ENCODE data around the gene KRT7.
"Not testable (repeated sequence)": the region's sequence is repeated elsewhere in the genome, so short reads cannot be mapped to it uniquely, and the experiment has no call there.

The KRT7 gene

GRCh38 chr12:52254180-52254964 lies 21.3 kb downstream of the KRT7 start:
- Histone ChIP-seq H3K27ac (ENCODE audit: low read depth, low read length) (no peak overlapping the region), H3K36me3 (ENCODE audit: insufficient read depth, low read length) (no peaks in the 10 kb centered on the region), H3K27me3 (ENCODE audit: insufficient read depth, low read length) (peaks cover 9% of the 10 kb centered on the region), H3K4me3 (ENCODE audit: low read depth, low read length) (no peak overlapping the region), H3K79me2 (ENCODE audit: control insufficient read depth, insufficient read depth, low read length, unreplicated experiment) (no peaks in the 10 kb centered on the region), H2AFZ (ENCODE audit: low read length, unreplicated experiment) (no peak overlapping the region), H3K4me1 (ENCODE audit: control insufficient read depth, insufficient read depth, low read length, unreplicated experiment) (peaks cover under 1% of the 10 kb centered on the region)

DNA sequence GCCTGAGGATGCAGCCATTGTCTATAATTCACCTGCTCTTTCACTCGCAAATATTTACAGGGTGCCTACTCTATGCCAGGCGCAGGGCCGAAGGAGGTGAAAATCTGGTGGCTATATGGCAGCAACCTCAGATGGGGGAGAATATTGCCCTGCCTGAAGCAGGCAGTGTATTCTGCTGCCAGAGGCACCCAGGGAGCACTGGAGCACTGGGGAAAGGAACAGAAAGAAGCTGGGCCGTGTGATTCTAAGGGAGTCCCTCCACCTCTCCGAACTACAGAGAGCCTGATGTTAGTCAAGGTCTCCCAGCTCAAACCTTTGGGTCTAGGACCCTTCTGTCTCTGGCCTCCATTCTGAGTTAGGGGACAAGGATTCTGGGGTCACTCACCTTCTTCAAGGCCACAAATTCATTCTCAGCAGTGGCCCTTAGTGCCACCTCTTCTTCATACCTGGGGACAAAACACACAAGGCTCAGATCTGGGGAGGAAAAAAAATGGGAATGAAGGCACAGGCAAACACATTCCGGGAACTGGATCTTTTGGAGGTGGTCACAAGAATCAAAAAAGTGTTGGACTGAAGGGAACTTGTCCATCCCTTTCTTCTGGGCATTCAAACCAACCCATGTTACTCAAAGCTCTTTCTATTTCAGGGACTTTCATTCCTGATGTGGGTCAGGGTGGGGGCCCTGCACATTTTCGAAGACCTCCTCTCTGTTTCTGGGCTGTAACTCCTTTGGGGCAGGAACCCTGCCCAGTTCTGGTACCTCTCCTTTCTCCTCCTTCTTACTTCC lies 22.1 kb downstream of the KRT7 start:
- H3K27me3 ChIP-seq (ENCODE audit: insufficient read depth, low read length), result peaks cover 9% of the 10 kb centered on the region
- peaks cover 7% of the 10 kb centered on the region for H3K4me1 ChIP-seq (ENCODE audit: control insufficient read depth, insufficient read depth, low read length, unreplicated experiment)
- H2AFZ ChIP-seq (ENCODE audit: low read length, unreplicated experiment), result no peak overlapping the region
- H3K79me2 ChIP-seq (ENCODE audit: control insufficient read depth, insufficient read depth, low read length, unreplicated experiment), result no peaks in the 10 kb centered on the region
- no peaks in the 10 kb centered on the region for H3K36me3 ChIP-seq (ENCODE audit: insufficient read depth, low read length)
- H3K4me3 ChIP-seq (ENCODE audit: low read depth, low read length), result no peak overlapping the region
- no peak overlapping the region for H3K27ac ChIP-seq (ENCODE audit: low read depth, low read length)

DNA sequence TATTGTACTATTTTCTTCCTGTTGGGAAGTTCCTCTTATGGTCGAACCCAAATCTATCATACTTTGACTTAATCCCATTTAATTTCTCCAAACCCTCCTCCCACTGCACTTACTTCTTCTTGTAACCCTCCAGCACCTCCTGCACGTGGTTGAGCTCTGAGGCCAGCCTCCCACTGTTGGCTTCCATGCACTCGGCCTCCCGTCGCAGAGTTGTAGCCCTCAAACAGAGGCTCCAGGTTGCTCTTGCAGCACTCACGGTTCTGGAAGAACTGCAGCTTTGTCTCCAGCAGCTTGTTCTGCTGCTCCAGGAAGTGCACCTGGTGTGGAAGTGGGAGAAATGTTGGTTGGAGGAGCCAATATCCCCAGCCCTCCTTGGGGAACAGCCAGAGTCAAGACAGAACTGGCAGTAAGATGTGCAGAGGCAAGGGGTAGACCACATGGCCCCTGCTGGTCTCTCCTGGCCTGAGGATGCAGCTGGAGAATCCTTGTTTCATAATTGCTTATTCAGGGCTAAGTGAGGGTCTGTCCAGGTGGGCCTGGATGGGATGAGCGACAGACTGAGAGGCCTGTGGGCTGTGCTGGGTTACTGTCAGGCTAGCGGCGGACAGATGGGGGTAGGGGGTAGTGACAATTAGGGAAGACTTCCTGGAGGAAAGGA lies 23.0 kb downstream of the KRT7 start:
- no peak overlapping the region for H3K4me3 ChIP-seq (ENCODE audit: low read depth, low read length)
- no peak overlapping the region for H2AFZ ChIP-seq (ENCODE audit: low read length, unreplicated experiment)
- H3K4me1 ChIP-seq (ENCODE audit: control insufficient read depth, insufficient read depth, low read length, unreplicated experiment), result peaks cover 15% of the 10 kb centered on the region
- H3K79me2 ChIP-seq (ENCODE audit: control insufficient read depth, insufficient read depth, low read length, unreplicated experiment), result no peaks in the 10 kb centered on the region
- no peak overlapping the region for H3K27ac ChIP-seq (ENCODE audit: low read depth, low read length)
- peaks cover 9% of the 10 kb centered on the region for H3K27me3 ChIP-seq (ENCODE audit: insufficient read depth, low read length)
- no peaks in the 10 kb centered on the region for H3K36me3 ChIP-seq (ENCODE audit: insufficient read depth, low read length)

DNA sequence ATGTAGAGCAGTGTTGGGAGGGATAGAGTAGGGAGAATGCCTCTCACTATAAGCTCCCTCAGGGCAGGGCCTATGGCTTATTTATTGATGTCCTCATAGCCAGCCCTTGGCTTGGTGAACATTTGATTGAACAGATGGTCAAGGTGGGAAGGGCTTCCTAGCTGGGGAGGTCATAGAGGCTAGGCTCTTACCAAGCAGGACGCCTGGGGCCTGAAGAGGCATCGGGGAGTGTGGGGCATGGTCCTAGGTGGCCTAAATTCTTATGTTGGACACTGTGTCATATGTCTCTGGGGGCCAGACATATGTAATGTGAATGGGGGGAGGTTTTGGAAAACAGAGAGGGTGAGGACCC lies 23.5 kb downstream of the KRT7 start:
- H3K4me3 ChIP-seq (ENCODE audit: low read depth, low read length), result no peak overlapping the region
- no peaks in the 10 kb centered on the region for H3K79me2 ChIP-seq (ENCODE audit: control insufficient read depth, insufficient read depth, low read length, unreplicated experiment)
- no peak overlapping the region for H2AFZ ChIP-seq (ENCODE audit: low read length, unreplicated experiment)
- peaks cover 20% of the 10 kb centered on the region for H3K4me1 ChIP-seq (ENCODE audit: control insufficient read depth, insufficient read depth, low read length, unreplicated experiment)
- H3K27ac ChIP-seq (ENCODE audit: low read depth, low read length), result no peak overlapping the region
- peaks cover 9% of the 10 kb centered on the region for H3K27me3 ChIP-seq (ENCODE audit: insufficient read depth, low read length)
- H3K36me3 ChIP-seq (ENCODE audit: insufficient read depth, low read length), result no peaks in the 10 kb centered on the region

GRCh38 chr12:52257074-52257551 lies 24.1 kb downstream of the KRT7 start:
- no peak overlapping the region for H3K4me3 ChIP-seq (ENCODE audit: low read depth, low read length)
- peaks cover 21% of the 10 kb centered on the region for H3K4me1 ChIP-seq (ENCODE audit: control insufficient read depth, insufficient read depth, low read length, unreplicated experiment)
- H2AFZ ChIP-seq (ENCODE audit: low read length, unreplicated experiment), result no peak overlapping the region
- no peak overlapping the region for H3K27ac ChIP-seq (ENCODE audit: low read depth, low read length)
- peaks cover 9% of the 10 kb centered on the region for H3K27me3 ChIP-seq (ENCODE audit: insufficient read depth, low read length)
- no peaks in the 10 kb centered on the region for H3K36me3 ChIP-seq (ENCODE audit: insufficient read depth, low read length)
- H3K79me2 ChIP-seq (ENCODE audit: control insufficient read depth, insufficient read depth, low read length, unreplicated experiment), result no peaks in the 10 kb centered on the region

DNA sequence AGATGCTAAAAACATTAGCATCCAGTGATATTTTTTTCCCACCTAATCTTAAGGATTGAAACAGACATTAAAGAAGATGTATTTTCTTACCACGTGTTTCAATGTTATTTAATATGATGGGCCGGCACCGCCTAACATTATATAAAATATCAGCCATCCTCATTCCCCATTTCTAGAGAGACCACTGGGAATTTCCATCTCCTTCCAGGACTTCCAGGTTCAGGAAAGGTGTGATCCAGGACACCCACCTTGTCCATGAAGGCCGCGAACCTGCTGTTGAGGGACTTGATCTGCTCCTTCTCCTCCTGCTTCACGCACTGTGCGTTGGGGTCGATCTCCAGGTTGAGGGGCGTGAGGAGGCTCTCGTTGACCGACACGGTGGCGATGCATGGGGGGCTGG lies 24.9 kb downstream of the KRT7 start:
- not testable (repeated sequence) for H3K27ac ChIP-seq (ENCODE audit: low read depth, low read length); H3K27me3 ChIP-seq (ENCODE audit: insufficient read depth, low read length); H3K4me3 ChIP-seq (ENCODE audit: low read depth, low read length); H3K79me2 ChIP-seq (ENCODE audit: control insufficient read depth, insufficient read depth, low read length, unreplicated experiment); H3K36me3 ChIP-seq (ENCODE audit: insufficient read depth, low read length); H2AFZ ChIP-seq (ENCODE audit: low read length, unreplicated experiment)
- peaks cover 21% of the 10 kb centered on the region for H3K4me1 ChIP-seq (ENCODE audit: control insufficient read depth, insufficient read depth, low read length, unreplicated experiment)

DNA sequence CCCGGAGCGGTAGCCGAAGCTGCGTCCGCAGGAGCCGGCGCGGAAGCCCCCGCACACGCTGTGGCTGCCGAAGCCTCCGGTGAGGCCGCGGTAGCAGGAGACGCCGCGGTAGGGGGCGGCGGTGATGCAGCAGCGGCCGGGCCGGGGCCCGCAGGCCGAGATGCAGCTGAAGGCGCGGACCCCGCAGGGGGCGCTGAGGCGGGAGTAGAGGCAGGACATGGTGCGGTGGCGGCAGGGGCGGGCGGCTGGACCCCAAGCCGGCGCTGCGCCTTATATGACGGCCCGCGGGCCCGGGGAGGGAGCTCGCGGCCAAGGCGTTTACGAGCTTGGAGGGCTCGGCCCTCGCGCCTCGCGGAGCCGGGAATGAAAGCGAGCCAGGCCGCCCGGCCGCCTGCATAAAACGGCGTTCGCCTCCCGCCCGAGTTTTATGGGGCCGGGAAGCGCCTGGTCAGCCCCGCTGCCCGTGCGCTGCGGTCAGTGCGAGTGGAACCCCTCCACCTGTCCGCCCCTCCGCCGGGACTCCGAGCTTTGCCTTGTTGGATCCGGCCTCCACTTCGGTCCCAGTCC lies 25.4 kb downstream of the KRT7 start:
- no peak overlapping the region for H2AFZ ChIP-seq (ENCODE audit: low read length, unreplicated experiment)
- H3K36me3 ChIP-seq (ENCODE audit: insufficient read depth, low read length), result no peaks in the 10 kb centered on the region
- H3K79me2 ChIP-seq (ENCODE audit: control insufficient read depth, insufficient read depth, low read length, unreplicated experiment), result no peaks in the 10 kb centered on the region
- H3K4me1 ChIP-seq (ENCODE audit: control insufficient read depth, insufficient read depth, low read length, unreplicated experiment), result peaks cover 21% of the 10 kb centered on the region
- H3K27ac ChIP-seq (ENCODE audit: low read depth, low read length), result no peak overlapping the region
- H3K4me3 ChIP-seq (ENCODE audit: low read depth, low read length), result no peak overlapping the region
- H3K27me3 ChIP-seq (ENCODE audit: insufficient read depth, low read length), result peaks cover 9% of the 10 kb centered on the region

- peaks cover 9% of the 10 kb centered on the region for H3K27me3 ChIP-seq (ENCODE audit: insufficient read depth, low read length)
- no peak overlapping the region for H3K4me3 ChIP-seq (ENCODE audit: low read depth, low read length)
- H2AFZ ChIP-seq (ENCODE audit: low read length, unreplicated experiment), result no peak overlapping the region
- no peak overlapping the region for H3K27ac ChIP-seq (ENCODE audit: low read depth, low read length)
- H3K79me2 ChIP-seq (ENCODE audit: control insufficient read depth, insufficient read depth, low read length, unreplicated experiment), result no peaks in the 10 kb centered on the region
- H3K4me1 ChIP-seq (ENCODE audit: control insufficient read depth, insufficient read depth, low read length, unreplicated experiment), result peaks cover 21% of the 10 kb centered on the region
- H3K36me3 ChIP-seq (ENCODE audit: insufficient read depth, low read length), result no peaks in the 10 kb centered on the region
Observed at GRCh38 chr12:52259657-52260243, 26.7 kb downstream of the KRT7 start.

GRCh38 chr12:52260361-52261207 lies 27.5 kb downstream of the KRT7 start:
- no peak overlapping the region for H3K27ac ChIP-seq (ENCODE audit: low read depth, low read length)
- H3K4me3 ChIP-seq (ENCODE audit: low read depth, low read length), result no peak overlapping the region
- H3K79me2 ChIP-seq (ENCODE audit: control insufficient read depth, insufficient read depth, low read length, unreplicated experiment), result no peaks in the 10 kb centered on the region
- H3K36me3 ChIP-seq (ENCODE audit: insufficient read depth, low read length), result no peaks in the 10 kb centered on the region
- H2AFZ ChIP-seq (ENCODE audit: low read length, unreplicated experiment), result no peak overlapping the region
- H3K27me3 ChIP-seq (ENCODE audit: insufficient read depth, low read length), result peaks cover 9% of the 10 kb centered on the region
- peaks cover 21% of the 10 kb centered on the region for H3K4me1 ChIP-seq (ENCODE audit: control insufficient read depth, insufficient read depth, low read length, unreplicated experiment)

GRCh38 chr12:52261208-52261484 lies 28.1 kb downstream of the KRT7 start:
- H3K4me1 ChIP-seq (ENCODE audit: control insufficient read depth, insufficient read depth, low read length, unreplicated experiment), result peaks cover 21% of the 10 kb centered on the region
- peaks cover 9% of the 10 kb centered on the region for H3K27me3 ChIP-seq (ENCODE audit: insufficient read depth, low read length)
- H3K27ac ChIP-seq (ENCODE audit: low read depth, low read length), result no peak overlapping the region
- no peak overlapping the region for H2AFZ ChIP-seq (ENCODE audit: low read length, unreplicated experiment)
- H3K36me3 ChIP-seq (ENCODE audit: insufficient read depth, low read length), result no peaks in the 10 kb centered on the region
- no peak overlapping the region for H3K4me3 ChIP-seq (ENCODE audit: low read depth, low read length)
- no peaks in the 10 kb centered on the region for H3K79me2 ChIP-seq (ENCODE audit: control insufficient read depth, insufficient read depth, low read length, unreplicated experiment)
